Testis (tissue), 2 donors: Measurements from ENCODE around the gene HSPA12A.

Source experiments
- CTCF ChIP-seq, 3 experiments: fragments of 450-650 bp in 2 of 3; fragments of 200-600 bp in 1 of 3; sonication (generic) in 1 of 3; IDR thresholded peaks; one replicate each; pipeline ENCODE4 v1.5.1; 2016 to 2019; ENCODE audit warnings: antibody characterized with exemption in 3 of 3, mild to moderate bottlenecking in 2 of 3, moderate library complexity in 1 of 3
- POLR2A ChIP-seq: fragments of 450-650 bp; IDR thresholded peaks from one replicate; pipeline ENCODE4 v1.6.1; 2017; ENCODE audit warnings: antibody characterized with exemption, mild to moderate bottlenecking, moderate library complexity

- no peak for TF ChIP-seq CTCF (IDR thresholded peaks at IDR 0.05)
- no peak for TF ChIP-seq POLR2A
Observed at GRCh38 chr10:116785867-116786266, 43.5 kb upstream of the HSPA12A start.
